IgD-negative memory B cell (primary cell): ENCODE data around the gene EDEM2. TPM values are rescaled to one million over a fixed set of nuclear protein-coding genes. Genes with fewer than 3 reads are reported as not detected.
"Not testable (repeated sequence)": the region's sequence is repeated elsewhere in the genome, so short reads cannot be mapped to it uniquely, and the experiment has no call there.

Source experiments
- H3K27ac Mint-ChIP-seq, 3 donors: one replicate each; pipeline ENCODE4 v1.8.0; 2020 to 2022; ENCODE audit warnings: mild to moderate bottlenecking in 3 of 3, mixed read lengths in 3 of 3, moderate library complexity in 1 of 3
- H3K27me3 Mint-ChIP-seq: one replicate; pipeline ENCODE4 v1.8.0; 2021; ENCODE audit warnings: mixed read lengths
- H3K36me3 Mint-ChIP-seq: one replicate; pipeline ENCODE4 v1.8.0; 2020; ENCODE audit warnings: mild to moderate bottlenecking, mixed read lengths
- H3K4me1 Mint-ChIP-seq, 3 donors: one replicate each; pipeline ENCODE4 v1.8.0; 2020 to 2022; ENCODE audit warnings: mixed read lengths in 3 of 3, mild to moderate bottlenecking in 1 of 3
- H3K4me3 Mint-ChIP-seq, 4 donors: one replicate each; pipeline ENCODE4 v1.8.0; 2020 to 2022; ENCODE audit warnings: mild to moderate bottlenecking in 4 of 4, mixed read lengths in 4 of 4, moderate library complexity in 3 of 4
- H3K9me3 Mint-ChIP-seq, 3 donors: one replicate each; pipeline ENCODE4 v1.8.0; 2020 to 2021; ENCODE audit warnings: mixed read lengths in 3 of 3, mild to moderate bottlenecking in 1 of 3
- polyA plus RNA-seq: library from polyadenylated mRNA; unstranded; fragments of 300-500 nt; fragmentation: Illumina TruSeq; gene quantifications from one replicate; pipeline ENCODE4 v1.2.3, GENCODE V29; 2021

Gene EDEM2
- polyA plus RNA-seq, 1 donor from 2014 or later: 51.9 TPM

- Mint-ChIP-seq H3K27ac (peak overlapping the region; percentile 91 to 96 (median 93)), H3K9me3 (no peaks in the 10 kb centered on the region), H3K4me3 (peak overlapping the region; percentile 89 to 98 (median 96)), H3K36me3 (no peaks in the 10 kb centered on the region), H3K27me3 (no peaks in the 10 kb centered on the region), H3K4me1 (peaks cover 32 to 45% (median 40%) of the 10 kb centered on the region in 3 donors)
Measured at GRCh38 chr20:35091816-35092523, 55.2 kb downstream of the EDEM2 start.

DNA sequence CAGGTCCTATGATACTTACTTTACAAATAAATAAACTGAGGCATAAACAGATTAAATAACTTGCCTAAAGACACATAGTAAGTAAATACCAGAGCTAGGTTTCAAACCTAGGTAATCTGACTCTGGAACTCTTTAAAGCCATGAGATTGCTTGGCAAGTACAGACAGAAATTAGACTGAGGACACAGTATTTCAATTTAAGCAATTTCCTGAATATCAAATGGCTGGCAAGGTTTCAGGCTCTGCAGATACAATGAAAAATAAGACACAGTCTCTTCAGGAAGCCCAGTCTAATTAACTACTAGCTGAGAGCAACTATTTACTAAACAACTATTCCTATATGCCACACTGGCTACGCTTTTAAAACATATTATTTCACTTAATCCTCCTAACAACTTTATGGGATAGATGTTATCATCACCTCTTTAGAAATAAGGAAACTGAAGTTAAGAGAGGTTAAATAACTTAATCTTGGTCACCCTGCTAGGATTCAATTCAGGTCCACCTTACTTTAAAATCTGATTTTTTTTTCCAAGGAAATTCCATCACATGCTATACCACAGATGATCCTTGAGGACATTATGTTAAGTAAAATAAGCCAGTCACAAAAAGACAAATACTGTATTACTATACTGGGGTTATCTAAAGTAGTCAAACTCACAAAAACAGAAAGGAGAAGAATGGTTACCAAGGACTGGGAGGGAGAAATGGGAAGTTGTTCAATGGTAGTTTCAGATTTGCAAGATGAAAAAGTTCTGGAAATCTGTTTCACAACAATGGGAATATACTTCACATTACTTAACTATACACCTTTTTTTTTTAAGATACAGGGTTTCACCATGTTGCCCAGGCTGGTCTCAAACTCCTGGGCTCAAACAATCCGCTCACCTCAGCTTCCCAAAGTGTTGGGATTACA lies 58.6 kb downstream of the EDEM2 start:
- peak overlapping the region in 2 of 4 donors; percentile 36 to 80 for H3K4me3 Mint-ChIP-seq
- H3K4me1 Mint-ChIP-seq: peaks cover 30 to 43% (median 39%) of the 10 kb centered on the region in 3 donors
- peak overlapping the region; percentile 66 to 88 (median 80) for H3K27ac Mint-ChIP-seq
- H3K9me3 Mint-ChIP-seq: no peaks in the 10 kb centered on the region
- no peaks in the 10 kb centered on the region for H3K36me3 Mint-ChIP-seq
- H3K27me3 Mint-ChIP-seq: no peaks in the 10 kb centered on the region

GRCh38 chr20:35087791-35088190 lies 59.3 kb downstream of the EDEM2 start:
- Mint-ChIP-seq H3K36me3 (no peaks in the 10 kb centered on the region), H3K27me3 (no peaks in the 10 kb centered on the region), H3K27ac (peak overlapping the region in 1 of 3 donors; percentile 80), H3K9me3 (no peaks in the 10 kb centered on the region), H3K4me1 (peaks cover 25 to 40% (median 35%) of the 10 kb centered on the region in 3 donors), H3K4me3 (peak overlapping the region in 2 of 4 donors; percentile 20 to 80)

GRCh38 chr20:35087355-35087754 lies 59.8 kb downstream of the EDEM2 start:
- peaks cover 26 to 42% (median 36%) of the 10 kb centered on the region in 3 donors for H3K4me1 Mint-ChIP-seq
- H3K27ac Mint-ChIP-seq: no peak overlapping the region
- H3K9me3 Mint-ChIP-seq: no peaks in the 10 kb centered on the region
- H3K36me3 Mint-ChIP-seq: no peaks in the 10 kb centered on the region
- H3K27me3 Mint-ChIP-seq: no peaks in the 10 kb centered on the region
- peak overlapping the region in 1 of 4 donors; percentile 80 for H3K4me3 Mint-ChIP-seq

- H3K4me1 Mint-ChIP-seq: peaks cover 19 to 33% (median 21%) of the 10 kb centered on the region in 3 donors
- no peak overlapping the region for H3K4me3 Mint-ChIP-seq
- H3K36me3 Mint-ChIP-seq: no peaks in the 10 kb centered on the region
- H3K9me3 Mint-ChIP-seq: no peaks in the 10 kb centered on the region
- no peak overlapping the region for H3K27ac Mint-ChIP-seq
- H3K27me3 Mint-ChIP-seq: no peaks in the 10 kb centered on the region
Measured at GRCh38 chr20:35085477-35086225, 61.5 kb downstream of the EDEM2 start.

- Mint-ChIP-seq H3K4me3 (no peak overlapping the region), H3K36me3 (no peaks in the 10 kb centered on the region), H3K9me3 (no peaks in the 10 kb centered on the region), H3K27me3 (no peaks in the 10 kb centered on the region), H3K27ac (no peak overlapping the region), H3K4me1 (peaks cover 17 to 31% (median 18%) of the 10 kb centered on the region in 3 donors)
Measured at GRCh38 chr20:35084998-35085397, 62.1 kb downstream of the EDEM2 start.

GRCh38 chr20:35080348-35080642 lies 66.8 kb downstream of the EDEM2 start:
- not testable (repeated sequence) for H3K9me3 Mint-ChIP-seq, H3K36me3 Mint-ChIP-seq, H3K27me3 Mint-ChIP-seq, H3K27ac Mint-ChIP-seq, H3K4me3 Mint-ChIP-seq
- H3K4me1 Mint-ChIP-seq: peaks cover 18 to 22% (median 18%) of the 10 kb centered on the region in 3 donors

DNA sequence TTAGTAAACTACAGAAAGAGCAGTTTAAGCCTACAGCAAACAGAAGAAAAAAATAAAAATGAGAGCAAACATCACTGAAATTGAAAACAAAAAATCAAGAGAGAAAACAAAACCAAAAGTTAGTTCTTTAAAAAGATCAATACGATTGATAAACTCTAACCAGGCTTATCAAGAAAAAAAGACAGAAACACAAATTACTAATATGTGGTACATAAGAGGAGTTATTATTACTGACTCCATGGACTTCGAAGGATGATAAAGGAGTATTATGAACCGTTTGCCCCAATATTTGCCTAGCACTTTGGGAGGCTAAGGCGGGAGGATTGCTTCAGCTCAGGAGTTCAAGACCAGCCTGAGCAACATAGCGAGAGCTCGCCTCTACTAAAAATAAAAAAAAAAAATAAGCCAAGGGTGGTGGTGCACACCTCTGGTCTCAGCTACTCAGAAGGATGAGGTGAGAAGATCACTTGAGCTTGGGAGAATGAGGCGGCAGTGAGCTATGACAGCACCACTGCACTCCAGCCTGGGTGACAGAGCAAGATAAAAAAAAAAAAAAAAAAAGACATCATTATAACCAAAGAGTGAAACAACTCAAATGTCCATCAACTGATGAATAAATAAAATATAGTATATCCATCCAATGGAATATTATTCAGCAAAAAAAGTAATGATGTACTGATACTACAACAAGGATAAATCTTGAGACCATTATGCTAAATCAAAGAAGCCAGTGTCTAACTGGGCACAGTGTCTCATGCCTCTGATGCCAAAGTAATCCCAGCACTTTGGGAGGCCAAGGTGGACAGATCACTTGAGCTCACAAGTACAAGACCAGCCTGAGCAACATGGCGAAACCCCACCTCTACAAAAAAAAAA lies 67.4 kb downstream of the EDEM2 start:
- H3K27ac Mint-ChIP-seq: peak overlapping the region in 1 of 3 donors; percentile 31
- H3K36me3 Mint-ChIP-seq: peaks cover 8% of the 10 kb centered on the region
- H3K27me3 Mint-ChIP-seq: no peaks in the 10 kb centered on the region
- H3K9me3 Mint-ChIP-seq: no peaks in the 10 kb centered on the region
- H3K4me3 Mint-ChIP-seq: peak overlapping the region in 1 of 4 donors; percentile 41
- H3K4me1 Mint-ChIP-seq: peaks cover 14 to 22% (median 15%) of the 10 kb centered on the region in 3 donors

DNA sequence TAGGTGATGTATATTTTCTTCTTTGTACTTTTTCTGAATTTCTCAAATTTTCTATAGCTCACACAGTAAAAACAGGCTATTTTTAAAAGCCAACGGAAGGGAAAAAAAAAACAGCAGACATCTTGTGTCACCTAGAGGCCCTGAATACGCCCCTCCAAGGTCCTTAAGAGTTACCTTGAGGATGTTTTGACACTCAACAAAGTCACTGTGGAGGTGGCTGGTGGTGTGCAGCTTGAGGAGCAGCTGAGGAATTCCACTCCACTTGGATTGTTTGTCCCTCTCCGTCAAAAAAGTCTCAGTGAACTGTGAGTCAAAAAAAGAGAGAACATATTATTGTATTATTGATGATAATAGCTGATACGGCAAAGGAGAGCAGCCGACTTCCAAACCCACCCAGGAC lies 69.3 kb downstream of the EDEM2 start:
- H3K27ac Mint-ChIP-seq: no peak overlapping the region
- peaks cover 0 to 3% (median 0%) of the 10 kb centered on the region in 3 donors for H3K9me3 Mint-ChIP-seq
- H3K36me3 Mint-ChIP-seq: peaks cover 10% of the 10 kb centered on the region
- no peaks in the 10 kb centered on the region for H3K27me3 Mint-ChIP-seq
- no peak overlapping the region for H3K4me3 Mint-ChIP-seq
- H3K4me1 Mint-ChIP-seq: peaks cover 11 to 20% (median 13%) of the 10 kb centered on the region in 3 donors

DNA sequence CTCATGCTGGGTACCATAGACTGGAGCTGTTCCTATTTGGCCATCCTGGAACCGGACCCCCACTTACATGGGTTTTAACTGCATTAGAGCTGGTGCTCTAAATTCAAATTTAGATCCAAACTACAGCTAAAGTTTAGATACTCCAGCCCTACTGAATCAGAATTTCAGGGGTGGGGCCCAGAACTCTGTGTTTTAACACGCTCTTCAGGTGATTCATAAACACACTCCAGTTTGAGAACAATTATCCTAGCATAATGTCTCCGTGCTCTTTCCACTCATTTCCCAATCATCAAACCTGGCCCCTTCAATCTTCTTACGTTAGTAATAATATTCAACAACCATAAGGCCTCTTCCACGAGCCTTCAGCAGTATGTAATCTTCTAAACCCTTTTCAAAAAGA lies 69.8 kb downstream of the EDEM2 start:
- Mint-ChIP-seq H3K4me1 (peaks cover 8 to 17% (median 11%) of the 10 kb centered on the region in 3 donors), H3K36me3 (peaks cover 10% of the 10 kb centered on the region), H3K9me3 (peaks cover 0 to 5% (median 0%) of the 10 kb centered on the region in 3 donors), H3K27ac (no peak overlapping the region), H3K4me3 (no peak overlapping the region), H3K27me3 (no peaks in the 10 kb centered on the region)

DNA sequence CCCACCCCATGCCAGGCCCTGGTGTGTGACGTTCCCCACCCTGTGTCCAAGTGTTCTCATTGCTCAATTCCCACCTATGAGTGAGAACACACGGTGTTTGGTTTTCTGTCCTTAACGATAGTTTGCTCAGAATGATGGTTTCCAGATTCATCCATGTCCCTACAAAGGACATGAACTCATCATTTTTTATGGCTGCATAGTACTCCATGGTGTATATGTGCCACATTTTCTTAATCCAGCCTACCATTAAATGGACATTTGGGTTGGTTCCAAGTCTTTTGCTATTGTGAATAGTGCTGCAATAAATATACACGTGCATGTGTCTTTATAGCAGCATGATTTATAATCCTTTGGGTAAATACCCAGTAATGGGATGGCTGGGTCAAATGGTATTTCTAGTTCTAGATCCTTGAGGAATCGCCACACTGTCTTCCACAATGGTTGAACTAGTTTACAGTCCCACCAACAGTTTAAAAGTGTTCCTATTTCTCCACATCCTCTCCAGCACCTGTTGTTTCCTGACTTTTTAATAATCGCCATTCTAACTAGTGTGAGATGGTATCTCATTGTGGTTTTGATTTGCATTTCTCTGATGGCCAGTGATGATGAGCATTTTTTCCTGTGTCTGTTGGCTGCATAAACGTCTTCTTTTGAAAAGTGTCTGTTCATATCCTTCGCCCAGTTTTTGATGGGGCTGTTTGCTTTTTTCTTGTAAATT lies 75.5 kb downstream of the EDEM2 start:
- Mint-ChIP-seq H3K4me1 (peaks cover 18 to 22% (median 20%) of the 10 kb centered on the region in 3 donors), H3K27ac (peak overlapping the region in 1 of 3 donors; percentile 64), H3K36me3 (peaks cover 10% of the 10 kb centered on the region)
- not testable (repeated sequence) for H3K9me3 Mint-ChIP-seq, H3K4me3 Mint-ChIP-seq, H3K27me3 Mint-ChIP-seq

DNA sequence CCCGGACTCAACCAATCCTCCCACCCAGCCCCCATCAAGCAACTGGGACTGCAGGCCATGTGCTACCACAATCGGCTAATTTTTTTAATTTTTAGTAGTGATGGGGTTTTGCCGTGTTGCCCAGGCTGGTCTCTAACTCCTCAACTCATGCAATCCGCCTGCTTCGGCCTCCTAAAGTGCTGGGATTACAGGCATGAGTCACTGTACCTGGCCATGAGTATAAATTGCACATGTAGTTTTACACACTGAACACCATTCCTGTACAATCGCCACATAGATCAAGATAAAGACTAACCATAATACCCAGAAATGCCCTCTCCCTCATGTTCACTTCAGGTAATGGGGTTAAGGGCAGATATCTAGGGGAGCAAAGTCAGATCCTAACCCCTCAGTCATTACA lies 80.9 kb downstream of the EDEM2 start:
- Mint-ChIP-seq H3K4me3 (no peak overlapping the region), H3K36me3 (peaks cover 10% of the 10 kb centered on the region), H3K27me3 (no peaks in the 10 kb centered on the region), H3K27ac (no peak overlapping the region), H3K4me1 (peaks cover 28 to 46% (median 35%) of the 10 kb centered on the region in 3 donors), H3K9me3 (no peaks in the 10 kb centered on the region)
